Muscle of leg (tissue), 11 donors: Measurements from ENCODE around the gene CEACAM4. TPM values are rescaled to one million over a fixed set of nuclear protein-coding genes. Genes with fewer than 3 reads are reported as not detected.
A peak's percentile ranks its signal among the peaks of the same experiment; 100 is the strongest.
"Not testable (repeated sequence)": the region's sequence is repeated elsewhere in the genome, so short reads cannot be mapped to it uniquely, and the experiment has no call there.

ENCODE experiments used
- DNase-seq: peaks from one replicate; pipeline ENCODE4 v3.0.0; 2013
- H3K27ac ChIP-seq: one replicate; pipeline ENCODE4 v1.5.1; 2013; ENCODE audit warnings: mild to moderate bottlenecking, low read length, control low read depth
- H3K27me3 ChIP-seq: one replicate; pipeline ENCODE4 v1.6.1; 2013; ENCODE audit warnings: low read length; ENCODE audit not compliant: control insufficient read depth, insufficient read depth
- H3K36me3 ChIP-seq: one replicate; pipeline ENCODE4 v1.6.1; 2013; ENCODE audit warnings: low read length; ENCODE audit not compliant: control insufficient read depth, insufficient read depth
- H3K4me1 ChIP-seq: one replicate; pipeline ENCODE4 v1.6.1; 2013; ENCODE audit warnings: low read length; ENCODE audit not compliant: control insufficient read depth, insufficient read depth
- H3K4me3 ChIP-seq: one replicate; pipeline ENCODE4 v1.5.1; 2013; ENCODE audit warnings: low read length, control low read depth
- H3K9me3 ChIP-seq: replicated peaks from 2 replicates; pipeline ENCODE4 v1.6.1; 2013; ENCODE audit warnings: low read depth, low read length; ENCODE audit not compliant: control insufficient read depth
- WGBS: methylation state at CpG from one replicate; pipeline ENCODE4 v1.1.5; 2013; ENCODE audit warnings: missing lambda C conversion rate; ENCODE audit not compliant: insufficient coverage; 5-methylcytosine and 5-hydroxymethylcytosine counted together
- polyA plus RNA-seq, 8 donors: library from polyadenylated mRNA; unstranded; fragments of 120-200 nt; gene quantifications; one replicate each; pipeline versions ENCODE4 v1.2.1 to v1.2.3, GENCODE V29; 2013; ENCODE audit warnings: inconsistent platforms in 1 of 8, low replicate concordance in 1 of 8; ENCODE audit not compliant: insufficient read length in 8 of 8, insufficient read depth in 1 of 8
- total RNA-seq: library from RNA; stranded (reverse); fragments of 120-200 nt; gene quantifications from one replicate; pipeline ENCODE4 v1.2.4, GENCODE V29; 2013

CEACAM4 gene
- total and polyA plus RNA-seq, 9 donors: 0.10 to 0.35 (median 0.25) TPM; not detected in 3

- H3K4me3 ChIP-seq: no peak overlapping the region
- no peaks in the 10 kb centered on the region for H3K36me3 ChIP-seq
- H3K4me1 ChIP-seq: no peaks in the 10 kb centered on the region
- peaks cover 4% of the 10 kb centered on the region for H3K9me3 ChIP-seq
- 50% methylated on average over 6 of the region's 9 CpGs for WGBS
- DNase-seq: no peak
- no peak overlapping the region for H3K27ac ChIP-seq
- H3K27me3 ChIP-seq: no peaks in the 10 kb centered on the region
Measured at GRCh38 chr19:41587101-41587837, 39.6 kb downstream of the CEACAM4 start.

GRCh38 chr19:41586064-41586463 is 40.8 kb downstream of the CEACAM4 start:
- no peak overlapping the region for H3K4me3 ChIP-seq
- peaks cover 7% of the 10 kb centered on the region for H3K9me3 ChIP-seq
- no peaks in the 10 kb centered on the region for H3K4me1 ChIP-seq
- H3K36me3 ChIP-seq: no peaks in the 10 kb centered on the region
- no peak for DNase-seq
- no peak overlapping the region for H3K27ac ChIP-seq
- H3K27me3 ChIP-seq: no peaks in the 10 kb centered on the region

GRCh38 chr19:41584931-41585330 is 41.9 kb downstream of the CEACAM4 start:
- no peaks in the 10 kb centered on the region for H3K27me3 ChIP-seq
- WGBS: 50% methylated on average over 1 of the region's 1 CpG
- peaks cover 7% of the 10 kb centered on the region for H3K9me3 ChIP-seq
- no peaks in the 10 kb centered on the region for H3K4me1 ChIP-seq
- no peaks in the 10 kb centered on the region for H3K36me3 ChIP-seq
- H3K4me3 ChIP-seq: no peak overlapping the region
- DNase-seq: no peak
- no peak overlapping the region for H3K27ac ChIP-seq

- H3K4me3 ChIP-seq: no peak overlapping the region
- WGBS: 48% methylated on average over 5 of the region's 6 CpGs
- no peak overlapping the region for H3K27ac ChIP-seq
- peaks cover 7% of the 10 kb centered on the region for H3K9me3 ChIP-seq
- no peak for DNase-seq
- H3K27me3 ChIP-seq: no peaks in the 10 kb centered on the region
- no peaks in the 10 kb centered on the region for H3K4me1 ChIP-seq
- no peaks in the 10 kb centered on the region for H3K36me3 ChIP-seq
Measured at GRCh38 chr19:41584260-41584810, 42.5 kb downstream of the CEACAM4 start.

DNA sequence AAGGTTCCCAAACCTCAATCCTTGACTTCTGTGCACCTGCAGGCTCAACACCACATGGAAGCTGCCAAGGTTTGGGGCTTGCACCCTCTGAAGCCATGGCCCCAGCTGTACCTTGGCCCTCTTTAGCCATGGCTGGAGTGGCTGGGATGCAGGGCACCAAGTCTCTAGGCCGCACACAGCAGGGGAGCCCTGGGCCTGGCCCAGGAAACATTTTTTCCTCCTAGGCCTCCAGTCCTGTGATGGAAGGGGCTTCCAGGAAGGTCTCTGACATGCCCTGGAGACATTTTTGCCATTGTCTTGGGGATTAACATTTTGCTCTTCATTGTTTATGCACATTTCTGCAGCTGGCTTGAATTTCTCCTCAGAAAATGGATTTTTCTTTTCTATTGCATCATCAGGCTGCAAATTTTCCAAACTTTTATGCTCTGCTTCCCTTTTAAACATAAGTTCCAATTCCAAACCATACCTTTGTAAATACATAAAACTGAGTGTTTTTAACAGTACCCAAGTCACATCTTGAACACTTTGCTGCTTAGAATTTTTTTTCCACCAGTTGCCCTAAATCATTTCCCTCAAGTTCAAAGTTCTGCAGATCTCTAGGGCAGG is 44.2 kb downstream of the CEACAM4 start:
- DNase-seq, H3K9me3 ChIP-seq, H3K36me3 ChIP-seq, H3K27me3 ChIP-seq, H3K4me1 ChIP-seq, H3K27ac ChIP-seq, H3K4me3 ChIP-seq: not testable (repeated sequence)
- WGBS: 67% methylated on average over 1 of the region's 1 CpG

DNA sequence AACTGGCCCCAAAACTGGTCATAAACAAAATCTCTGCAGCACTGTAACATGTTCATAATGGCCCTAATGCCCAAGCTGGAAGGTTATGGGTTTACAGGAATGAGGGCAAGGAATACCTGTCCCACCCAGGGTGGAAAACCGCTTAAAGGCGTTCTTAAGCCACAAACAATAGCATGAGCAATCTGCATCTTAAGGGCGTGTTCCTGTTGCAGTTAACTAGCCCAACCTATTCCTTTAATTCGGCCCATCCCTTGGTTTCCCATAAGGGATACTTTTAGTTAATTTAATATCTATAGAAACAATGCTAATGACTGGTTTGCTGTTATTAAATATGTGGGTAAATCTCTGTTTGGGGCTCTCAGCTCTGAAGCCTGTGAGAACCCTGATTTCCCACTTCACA is 45.8 kb downstream of the CEACAM4 start:
- not testable (repeated sequence) for H3K36me3 ChIP-seq, H3K4me1 ChIP-seq, H3K27ac ChIP-seq, H3K4me3 ChIP-seq, H3K9me3 ChIP-seq, DNase-seq, H3K27me3 ChIP-seq
- 79% methylated on average over 2 of the region's 4 CpGs for WGBS

DNA sequence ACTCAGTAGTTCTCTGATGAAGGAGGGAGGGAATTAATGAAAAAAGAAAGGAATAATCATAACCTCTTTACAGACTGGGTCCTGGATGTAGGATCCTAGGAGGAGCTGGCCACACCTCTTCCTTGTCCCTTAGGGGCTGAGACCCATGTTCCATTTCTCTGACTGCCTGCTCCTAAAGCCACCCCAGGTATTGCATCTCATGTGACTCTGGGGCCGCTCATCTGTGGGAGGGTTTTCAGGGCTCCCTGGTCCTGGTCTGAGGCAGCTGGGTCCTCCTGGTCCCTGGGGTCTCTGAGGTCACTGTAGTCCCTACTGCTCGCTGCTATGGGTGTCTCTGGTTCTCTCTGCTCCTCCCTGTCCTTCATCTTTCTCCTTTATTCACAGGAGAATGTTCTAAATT is 48.0 kb downstream of the CEACAM4 start:
- H3K4me1 ChIP-seq: no peaks in the 10 kb centered on the region
- DNase-seq: no peak
- H3K27me3 ChIP-seq: no peaks in the 10 kb centered on the region
- 20% methylated on average over 1 of the region's 2 CpGs for WGBS
- H3K27ac ChIP-seq: no peak overlapping the region
- no peaks in the 10 kb centered on the region for H3K36me3 ChIP-seq
- H3K9me3 ChIP-seq: peaks cover 7% of the 10 kb centered on the region
- H3K4me3 ChIP-seq: no peak overlapping the region

DNA sequence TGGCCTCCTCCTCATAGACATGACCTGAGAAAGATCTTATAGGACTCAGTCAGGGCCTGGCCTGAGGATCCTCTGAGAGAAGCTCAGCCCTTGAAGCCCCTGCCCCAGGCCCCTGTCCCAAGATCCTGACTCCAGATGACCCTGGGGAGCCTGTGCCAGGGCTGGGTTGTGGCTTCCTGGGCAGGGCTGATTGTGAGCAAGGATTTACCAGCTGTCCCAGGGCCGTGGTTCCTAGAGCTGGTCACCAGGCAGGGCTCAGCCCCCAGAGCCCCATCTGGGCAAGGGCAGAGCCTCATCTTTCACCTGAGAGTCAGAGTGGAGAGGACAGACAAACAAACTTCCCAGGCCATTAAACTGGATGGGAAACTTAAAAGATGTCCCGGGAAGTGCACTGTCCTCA is 49.0 kb downstream of the CEACAM4 start:
- H3K9me3 ChIP-seq: peaks cover 7% of the 10 kb centered on the region
- H3K4me3 ChIP-seq: no peak overlapping the region
- no peaks in the 10 kb centered on the region for H3K27me3 ChIP-seq
- H3K4me1 ChIP-seq: no peaks in the 10 kb centered on the region
- no peaks in the 10 kb centered on the region for H3K36me3 ChIP-seq
- H3K27ac ChIP-seq: no peak overlapping the region
- DNase-seq: no peak
- 50% methylated on average over 1 of the region's 2 CpGs for WGBS

GRCh38 chr19:41577144-41577830 is 49.6 kb downstream of the CEACAM4 start:
- DNase-seq: no peak
- Histone ChIP-seq H3K4me1 (no peaks in the 10 kb centered on the region), H3K27me3 (no peaks in the 10 kb centered on the region), H3K36me3 (no peaks in the 10 kb centered on the region), H3K4me3 (no peak overlapping the region), H3K9me3 (peaks cover 3% of the 10 kb centered on the region), H3K27ac (no peak overlapping the region)
- 38% methylated on average over 9 of the region's 19 CpGs for WGBS

- Histone ChIP-seq H3K4me1 (no peaks in the 10 kb centered on the region), H3K27ac (peak within 1 kb of the TSS; percentile 20), H3K36me3 (no peaks in the 10 kb centered on the region), H3K9me3 (no peaks in the 10 kb centered on the region), H3K4me3 (peak within 1 kb of the TSS; percentile 13), H3K27me3 (peaks cover 2% of the 10 kb centered on the region)
- whole genome bisulfite sequencing: 35% methylated on average over 3 of the region's 4 CpGs
- peak; percentile 61 for DNase-seq
Measured at GRCh38 chr19:41575998-41576397, 50.9 kb downstream of the CEACAM4 start, which contains the start of gene CEACAM21. CEACAM21 (plus strand) TSS chr19:41576166; CDS start chr19:41576275, 109 bp downstream.
